ENCODE data around the gene ARHGAP29.

GRCh38 chr1:94183197-94183815, 54.1 kb downstream of the ARHGAP29 start:
- TF ChIP-seq CTCF (IDR thresholded peaks at IDR 0.05) (no peak), POLR2A (IDR thresholded peaks at IDR 0.05) (no peak), POLR2AphosphoS5 (IDR thresholded peaks at IDR 0.05) (no peak)
